Gastrocnemius medialis (tissue), 4 donors: ENCODE measurements around the gene ZNF689.

Experiments
- POLR2A ChIP-seq, 2 donors: fragments of 450-650 bp; IDR thresholded peaks; one replicate each; pipeline ENCODE4 v1.6.1; 2017; ENCODE audit warnings: antibody characterized with exemption in 2 of 2, mild to moderate bottlenecking in 2 of 2, moderate library complexity in 2 of 2
- TF ChIP-seq, protein P1 (sequence below), 5 experiments: fragments of 450-650 bp in 3 of 5; fragments of 200-600 bp in 2 of 5; sonication (generic) in 2 of 5; IDR thresholded peaks in 4 of 5; conservative IDR thresholded peaks in 1 of 5; 1 replicate in 4 of 5; 2 replicates in 1 of 5; pipeline ENCODE4 v1.5.1; 2016 to 2019; ENCODE audit warnings: antibody characterized with exemption in 5 of 5, mild to moderate bottlenecking in 3 of 5, moderate library complexity in 3 of 5

DNA sequence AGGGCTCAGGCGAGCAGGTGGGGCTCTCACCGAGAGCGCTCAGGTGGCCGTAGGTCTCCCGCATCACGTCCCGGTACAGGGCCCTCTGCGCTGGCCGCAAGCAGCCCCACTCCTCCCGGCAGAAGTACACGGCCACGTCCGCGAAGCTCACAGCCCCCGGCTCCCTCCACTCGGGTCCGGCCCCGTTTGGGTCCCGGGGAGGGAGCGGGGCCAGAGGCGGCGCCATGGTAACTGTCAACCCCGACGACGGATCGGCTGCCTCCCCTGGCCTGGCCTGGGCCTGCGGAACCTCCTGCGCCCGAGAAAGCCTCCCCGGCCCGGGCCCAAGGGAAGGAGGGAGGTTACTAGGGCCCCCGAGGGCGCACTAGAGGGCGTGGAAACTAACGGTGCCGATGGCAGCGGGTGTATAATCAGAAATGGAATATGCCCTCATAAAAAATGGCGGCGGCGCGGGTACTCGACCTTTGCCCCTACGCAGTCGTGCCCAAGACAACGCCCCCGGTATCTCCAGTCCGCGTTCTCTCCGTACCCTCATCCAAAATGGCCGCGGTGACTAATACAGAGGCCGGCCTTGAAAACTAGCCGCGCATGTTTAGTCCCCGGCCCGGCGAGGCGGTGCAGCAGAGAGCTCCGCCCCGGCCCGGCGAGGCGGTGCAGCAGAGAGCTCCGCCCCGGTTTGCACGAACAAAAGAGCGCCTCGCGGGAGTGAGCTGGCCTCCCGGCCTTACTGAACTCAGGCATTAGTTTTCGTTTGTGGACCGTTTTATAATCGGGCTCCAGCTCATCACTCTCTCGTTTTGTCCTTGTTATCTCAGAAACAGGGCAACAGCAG, 52.0 kb downstream of the ZNF689 start, which contains the start of gene ZNF764:
- TF ChIP-seq, protein P1, sequence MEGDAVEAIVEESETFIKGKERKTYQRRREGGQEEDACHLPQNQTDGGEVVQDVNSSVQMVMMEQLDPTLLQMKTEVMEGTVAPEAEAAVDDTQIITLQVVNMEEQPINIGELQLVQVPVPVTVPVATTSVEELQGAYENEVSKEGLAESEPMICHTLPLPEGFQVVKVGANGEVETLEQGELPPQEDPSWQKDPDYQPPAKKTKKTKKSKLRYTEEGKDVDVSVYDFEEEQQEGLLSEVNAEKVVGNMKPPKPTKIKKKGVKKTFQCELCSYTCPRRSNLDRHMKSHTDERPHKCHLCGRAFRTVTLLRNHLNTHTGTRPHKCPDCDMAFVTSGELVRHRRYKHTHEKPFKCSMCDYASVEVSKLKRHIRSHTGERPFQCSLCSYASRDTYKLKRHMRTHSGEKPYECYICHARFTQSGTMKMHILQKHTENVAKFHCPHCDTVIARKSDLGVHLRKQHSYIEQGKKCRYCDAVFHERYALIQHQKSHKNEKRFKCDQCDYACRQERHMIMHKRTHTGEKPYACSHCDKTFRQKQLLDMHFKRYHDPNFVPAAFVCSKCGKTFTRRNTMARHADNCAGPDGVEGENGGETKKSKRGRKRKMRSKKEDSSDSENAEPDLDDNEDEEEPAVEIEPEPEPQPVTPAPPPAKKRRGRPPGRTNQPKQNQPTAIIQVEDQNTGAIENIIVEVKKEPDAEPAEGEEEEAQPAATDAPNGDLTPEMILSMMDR (IDR thresholded peaks at IDR 0.05 in 4 of 5, conservative IDR thresholded peaks at IDR 0.05 in 1 of 5), result no peak
- peak; percentile 49 for TF ChIP-seq POLR2A (IDR thresholded peaks at IDR 0.05)
